Endothelial cell of umbilical vein (primary cell): ENCODE data around the gene ECI1. TPM values are rescaled to one million over a fixed set of nuclear protein-coding genes. Genes with fewer than 3 reads are reported as not detected.

Experiments
- BruUV-seq: library from RNA; stranded (reverse); fragments of 400-500 nt; replicated peaks from 2 replicates; lab custom pipeline; 2021; lab: Mats Ljungman, UMichigan
- CTCF ChIA-PET: fragments of 300-600, 350-600 bp; sonication (Branson Sonifier 250); formaldehyde crosslinking; loops from one replicate; lab custom pipeline; 2021; ENCODE audit warnings: antibody characterized with exemption, inconsistent platforms; lab: Charles Lee
- POLR2A ChIA-PET: fragments of 300-600, 350-600 bp; sonication (Branson Sonifier 250); formaldehyde crosslinking; loops from one replicate; lab custom pipeline; 2021; ENCODE audit warnings: antibody characterized with exemption, inconsistent platforms; lab: Charles Lee
- DNase-seq: peaks from one replicate; pipeline ENCODE4 v3.0.0-alpha.2; 2011; ENCODE audit warnings: low read depth, low spot score
- FAIRE-seq: peaks from 2 replicates; lab custom pipeline; 2011; peaks lifted over from hg19 to GRCh38; lab: Jason Lieb, UNC
- H2AFZ ChIP-seq: 2 replicates; pipeline ENCODE4 v1.6.0; 2012; ENCODE audit warnings: low read depth, low read length, control low read depth, inconsistent platforms
- H3K27ac ChIP-seq: 2 replicates; pipeline ENCODE4 v1.5.1; 2011; ENCODE audit warnings: low read depth, mild to moderate bottlenecking, control low read depth, low read length, moderate library complexity; ENCODE audit not compliant: insufficient read depth
- H3K27me3 ChIP-seq, 2 experiments: 2 replicates each; pipeline versions ENCODE4 v1.6.0 to v1.6.1; 2011; ENCODE audit warnings: low read length in 2 of 2, mixed read lengths in 1 of 2; ENCODE audit not compliant: control insufficient read depth in 2 of 2, insufficient read depth in 2 of 2
- H3K36me3 ChIP-seq, 2 experiments: 2 replicates in 1 of 2; 3 replicates in 1 of 2; pipeline ENCODE4 v1.5.1; 2011; ENCODE audit warnings: low read length in 2 of 2, mild to moderate bottlenecking in 1 of 2, moderate library complexity in 1 of 2; ENCODE audit not compliant: control insufficient read depth in 2 of 2, insufficient read depth in 2 of 2; ENCODE audit errors: extremely low read depth in 1 of 2
- H3K4me1 ChIP-seq: 3 replicates; pipeline ENCODE4 v1.5.1; 2011; ENCODE audit warnings: mild to moderate bottlenecking, low read length; ENCODE audit not compliant: control insufficient read depth, insufficient read depth; ENCODE audit errors: extremely low read depth
- H3K4me2 ChIP-seq: 2 replicates; pipeline ENCODE4 v1.6.1; 2011; ENCODE audit warnings: low read length, control low read depth, mixed read lengths; ENCODE audit not compliant: insufficient read depth
- H3K4me3 ChIP-seq, 3 experiments: fragments of 200-600 bp in 1 of 3; sonication (generic), shearing (Covaris generic) in 1 of 3; replicated peaks in 1 of 3; 2 replicates each; pipeline ENCODE4 v1.5.1; 2011 to 2016; ENCODE audit warnings: control low read depth in 3 of 3, low read length in 3 of 3, mild to moderate bottlenecking in 2 of 3, inconsistent platforms in 1 of 3, low read depth in 1 of 3, moderate library complexity in 1 of 3; ENCODE audit not compliant: insufficient read depth in 1 of 3
- H3K79me2 ChIP-seq: 2 replicates; pipeline ENCODE4 v1.6.0; 2012; ENCODE audit warnings: low read length, inconsistent platforms; ENCODE audit not compliant: control insufficient read depth, insufficient read depth
- H3K9ac ChIP-seq: replicated peaks from 2 replicates; pipeline ENCODE3; 2011; ENCODE audit warnings: low read length, control low read depth; ENCODE audit not compliant: insufficient read depth; ENCODE audit errors: extremely low read depth
- H3K9me1 ChIP-seq: replicated peaks from 3 replicates; pipeline ENCODE4 v1.6.0; 2011; ENCODE audit warnings: mild to moderate bottlenecking, low read length; ENCODE audit not compliant: control insufficient read depth, insufficient read depth; ENCODE audit errors: extremely low read depth
- H3K9me3 ChIP-seq: replicated peaks from 2 replicates; pipeline ENCODE4 v1.5.1; 2012; ENCODE audit warnings: low read length, inconsistent platforms; ENCODE audit not compliant: control insufficient read depth, insufficient read depth
- H4K20me1 ChIP-seq: replicated peaks from 2 replicates; pipeline ENCODE3; 2011; ENCODE audit warnings: mild to moderate bottlenecking, low read length; ENCODE audit not compliant: control insufficient read depth, insufficient read depth; ENCODE audit errors: extremely low read depth
- CTCF ChIP-seq, 2 donors: IDR thresholded peaks; 1 replicate in 1 of 2; 2 replicates in 1 of 2; pipeline ENCODE4 v1.5.1; 2011; ENCODE audit warnings: low read length in 2 of 2, mild to moderate bottlenecking in 2 of 2, moderate library complexity in 2 of 2, control low read depth in 1 of 2, inconsistent platforms in 1 of 2, low read depth in 1 of 2; ENCODE audit not compliant: insufficient read depth in 1 of 2; ENCODE audit errors: extremely low read depth in 1 of 2
- EZH2 ChIP-seq: IDR thresholded peaks from 2 replicates; pipeline ENCODE4 v1.6.1; 2012; ENCODE audit warnings: borderline replicate concordance, low read depth, mild to moderate bottlenecking, moderate library complexity, low read length, inconsistent platforms; ENCODE audit not compliant: severe bottlenecking
- FOS ChIP-seq: IDR thresholded peaks from 2 replicates; pipeline ENCODE4 v1.6.1; 2011; ENCODE audit warnings: mild to moderate bottlenecking, low read length, moderate library complexity, borderline replicate concordance; ENCODE audit not compliant: insufficient read depth
- GATA2 ChIP-seq: IDR thresholded peaks from 2 replicates; pipeline ENCODE4 v1.7.0; 2011; ENCODE audit warnings: low read depth, mild to moderate bottlenecking, moderate library complexity, mixed read lengths, low read length; ENCODE audit not compliant: insufficient read length, insufficient read depth
- JUN ChIP-seq: IDR thresholded peaks from 2 replicates; pipeline ENCODE4 v1.6.1; 2011; ENCODE audit warnings: borderline replicate concordance, low read depth; ENCODE audit not compliant: insufficient read length, insufficient read depth
- MAX ChIP-seq: IDR thresholded peaks from 2 replicates; pipeline ENCODE4 v1.6.1; 2011; ENCODE audit not compliant: insufficient read depth, insufficient read length
- MYC ChIP-seq: IDR thresholded peaks from one replicate; pipeline ENCODE4 v1.6.1; 2011; ENCODE audit warnings: mild to moderate bottlenecking, low read depth, low read length
- POLR2A ChIP-seq: IDR thresholded peaks from 2 replicates; pipeline ENCODE4 v1.6.1; 2012; ENCODE audit warnings: low read depth, mild to moderate bottlenecking, control low read depth, low read length
- POLR2AphosphoS5 ChIP-seq: IDR thresholded peaks from 2 replicates; pipeline ENCODE4 v1.6.1; 2012; ENCODE audit warnings: low read depth, mild to moderate bottlenecking, control low read depth, low read length, moderate library complexity; ENCODE audit not compliant: insufficient read depth
- dilution Hi-C: fragments of 300-500 bp; cut with MboI; formaldehyde crosslinking; loops from one replicate; pipeline ENCODE4 v1.15.0; 2019; ENCODE audit warnings: low sequenced_read_pairs; ENCODE audit not compliant: extremely low pct_ligation_motif_present
- intact Hi-C: fragments of 100-400 bp; cut with micrococcal nuclease; formaldehyde crosslinking; loops from one replicate; pipeline ENCODE4 v1.10.0; 2022
- polyA plus RNA-seq, 4 experiments: library from polyadenylated mRNA; depleted of rRNA in 3 of 4; stranded (reverse) in 3 of 4; unstranded in 1 of 4; fragments of >200 nt; gene quantifications; 2 replicates each; pipeline versions ENCODE4 v1.2.1 to v1.2.3, GENCODE V29; 2011 to 2012; ENCODE audit warnings: missing spikeins in 1 of 4
- total RNA-seq: library from RNA; stranded (reverse); gene quantifications from 2 replicates; pipeline ENCODE4 v1.2.3, GENCODE V29; 2021

The ECI1 gene
- total and polyA plus RNA-seq, 2 donors (not counting 3 experiments of a cell fraction or from before 2014, with no cell fraction given): 43.6 to 48.3 TPM

- ChIA-PET POLR2A (interaction anchor here (1.7 kb wide), 1 partner anchor 54 kb away, joined by 5 read pairs; the partner anchor contains the start of gene TRAF7), CTCF (no interaction called here)
- intact Hi-C loops: no loop called here
Observed at GRCh38 chr16:2209258-2210008, 42.0 kb downstream of the ECI1 start.

GRCh38 chr16:2208772-2209171 is 42.6 kb downstream of the ECI1 start:
- no TSS peak for BruUV-seq
- no peaks in the 10 kb centered on the region for H3K9me3 ChIP-seq
- intact Hi-C loops: no loop called here
- ChIA-PET POLR2A (interaction anchor here (1.7 kb wide), 1 partner anchor 53 kb away, joined by 5 read pairs; the partner anchor contains the start of gene TRAF7), CTCF (no interaction called here)
- no peak for FAIRE-seq
- H3K27me3 ChIP-seq: no peaks in the 10 kb centered on the region
- TF ChIP-seq EZH2 (no peak), GATA2 (no peak), MYC (no peak), JUN (no peak), POLR2AphosphoS5 (no peak), POLR2A (no peak), FOS (no peak), CTCF (IDR thresholded peaks at IDR 0.05; ENCODE audit: extremely low read depth in 1 of 2, insufficient read depth in 1 of 2, low read depth in 1 of 2, low read length in 2 of 2) (no peak), MAX (no peak)
- H3K9me1 ChIP-seq: no peaks in the 10 kb centered on the region
- DNase-seq: no peak
- H3K9ac ChIP-seq: no peak overlapping the region
- H3K4me1 ChIP-seq: peaks cover 25% of the 10 kb centered on the region
- dilution Hi-C loops: no loop called here
- H3K4me3 ChIP-seq: no peak overlapping the region
- no peaks in the 10 kb centered on the region for H4K20me1 ChIP-seq
- peaks cover 0 to 22% of the 10 kb centered on the region in 2 experiments for H3K36me3 ChIP-seq
- H3K27ac ChIP-seq: no peak overlapping the region
- peaks cover 25% of the 10 kb centered on the region for H3K79me2 ChIP-seq
- no peak overlapping the region for H2AFZ ChIP-seq
- H3K4me2 ChIP-seq: no peak overlapping the region

More at GRCh38 chr16:2209258-2210008, 42.0 kb downstream of the ECI1 start:
- DNase-seq: no peak
- TF ChIP-seq POLR2AphosphoS5 (no peak), GATA2 (no peak), MAX (no peak), MYC (no peak)
- Histone ChIP-seq H3K4me3 (no peak overlapping the region), H3K79me2 (peaks cover 31% of the 10 kb centered on the region), H3K9me3 (no peaks in the 10 kb centered on the region), H3K9me1 (no peaks in the 10 kb centered on the region), H2AFZ (no peak overlapping the region), H3K36me3 (peaks cover 0 to 22% of the 10 kb centered on the region in 2 experiments), H4K20me1 (no peaks in the 10 kb centered on the region), H3K27ac (no peak overlapping the region), H3K4me1 (peaks cover 25% of the 10 kb centered on the region), H3K4me2 (no peak overlapping the region), H3K9ac (no peak overlapping the region), H3K27me3 (no peaks in the 10 kb centered on the region)
- dilution Hi-C loops: no loop called here
- BruUV-seq: no TSS peak
- FAIRE-seq: no peak
